Neural cell (in vitro differentiated cells): Measurements from ENCODE around the gene LMO7.

Experiments
- EZH2 ChIP-seq: fragments of 200-600, 300-800 bp; shearing (Covaris generic), sonication (generic); IDR thresholded peaks from 2 replicates; pipeline ENCODE4 v1.6.1; 2014; ENCODE audit warnings: antibody characterized with exemption, low read length, borderline replicate concordance, mild to moderate bottlenecking; ENCODE audit not compliant: insufficient read depth, poor library complexity, severe bottlenecking
- POLR2AphosphoS5 ChIP-seq: IDR thresholded peaks from 2 replicates; pipeline ENCODE4 v1.6.1; 2012
- RAD21 ChIP-seq: fragments of 450-650 bp; conservative IDR thresholded peaks from 2 replicates; pipeline ENCODE4 v1.6.1; 2014; ENCODE audit warnings: antibody characterized with exemption, mild to moderate bottlenecking, moderate library complexity
- REST ChIP-seq: IDR thresholded peaks from 2 replicates; pipeline ENCODE4 v1.6.1; 2012; ENCODE audit warnings: borderline replicate concordance
- SMC3 ChIP-seq: fragments of 450-650 bp; conservative IDR thresholded peaks from 2 replicates; pipeline ENCODE4 v1.6.1; 2014; ENCODE audit warnings: antibody characterized with exemption, mild to moderate bottlenecking, moderate library complexity; ENCODE audit not compliant: poor library complexity
- TAF1 ChIP-seq: IDR thresholded peaks from 2 replicates; pipeline ENCODE4 v1.6.1; 2012; ENCODE audit warnings: low read depth
- TF ChIP-seq, protein P1 (sequence below): fragments of 450-650 bp; IDR thresholded peaks from 2 replicates; pipeline ENCODE4 v1.5.1; 2014; ENCODE audit warnings: antibody characterized with exemption, mild to moderate bottlenecking, moderate library complexity; ENCODE audit not compliant: poor library complexity, severe bottlenecking

- TF ChIP-seq, protein P1, sequence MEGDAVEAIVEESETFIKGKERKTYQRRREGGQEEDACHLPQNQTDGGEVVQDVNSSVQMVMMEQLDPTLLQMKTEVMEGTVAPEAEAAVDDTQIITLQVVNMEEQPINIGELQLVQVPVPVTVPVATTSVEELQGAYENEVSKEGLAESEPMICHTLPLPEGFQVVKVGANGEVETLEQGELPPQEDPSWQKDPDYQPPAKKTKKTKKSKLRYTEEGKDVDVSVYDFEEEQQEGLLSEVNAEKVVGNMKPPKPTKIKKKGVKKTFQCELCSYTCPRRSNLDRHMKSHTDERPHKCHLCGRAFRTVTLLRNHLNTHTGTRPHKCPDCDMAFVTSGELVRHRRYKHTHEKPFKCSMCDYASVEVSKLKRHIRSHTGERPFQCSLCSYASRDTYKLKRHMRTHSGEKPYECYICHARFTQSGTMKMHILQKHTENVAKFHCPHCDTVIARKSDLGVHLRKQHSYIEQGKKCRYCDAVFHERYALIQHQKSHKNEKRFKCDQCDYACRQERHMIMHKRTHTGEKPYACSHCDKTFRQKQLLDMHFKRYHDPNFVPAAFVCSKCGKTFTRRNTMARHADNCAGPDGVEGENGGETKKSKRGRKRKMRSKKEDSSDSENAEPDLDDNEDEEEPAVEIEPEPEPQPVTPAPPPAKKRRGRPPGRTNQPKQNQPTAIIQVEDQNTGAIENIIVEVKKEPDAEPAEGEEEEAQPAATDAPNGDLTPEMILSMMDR, result no peak
- TF ChIP-seq POLR2AphosphoS5, result no peak
- no peak for TF ChIP-seq TAF1
- no peak for TF ChIP-seq REST
- TF ChIP-seq EZH2, result no peak
- TF ChIP-seq SMC3, result no peak
- no peak for TF ChIP-seq RAD21
These were observed 89.6 kb downstream of the LMO7 start for GRCh38 chr13:75725736-75726135.
